CD14-positive monocyte (primary cell): ENCODE results near the gene GGA3. TPM values are rescaled to one million over a fixed set of nuclear protein-coding genes. Genes with fewer than 3 reads are reported as not detected.
A peak's percentile ranks its signal among the peaks of the same experiment; 100 is the strongest.

Experiments used
- DNase-seq, 3 donors: peaks; one replicate each; pipeline ENCODE4 v3.0.0-alpha.2; 2011 to 2022
- H2AFZ ChIP-seq: 2 replicates; pipeline ENCODE4 v1.6.0; 2012; ENCODE audit warnings: mild to moderate bottlenecking, low read depth, low read length, inconsistent platforms; ENCODE audit not compliant: insufficient read depth, poor library complexity, severe bottlenecking
- H3K27ac ChIP-seq, 2 donors: 1 replicate in 1 of 2; 2 replicates in 1 of 2; pipeline ENCODE4 v1.5.1; 2012 to 2013; ENCODE audit warnings: low read length in 2 of 2, control low read depth in 1 of 2, inconsistent platforms in 1 of 2, low read depth in 1 of 2, mild to moderate bottlenecking in 1 of 2
- H3K27me3 ChIP-seq, 2 donors: one replicate each; pipeline versions ENCODE4 v1.6.0 to v1.6.1; 2011 to 2013; ENCODE audit warnings: low read length in 2 of 2; ENCODE audit not compliant: control insufficient read depth in 2 of 2, insufficient read depth in 2 of 2
- H3K36me3 ChIP-seq, 2 donors: replicated peaks in 1 of 2; 1 replicate in 1 of 2; 2 replicates in 1 of 2; pipeline versions ENCODE4 v1.5.1 to v1.6.1; 2012 to 2013; ENCODE audit warnings: low read length in 2 of 2, control low read depth in 1 of 2, inconsistent platforms in 1 of 2, mild to moderate bottlenecking in 1 of 2; ENCODE audit not compliant: insufficient read depth in 2 of 2, control insufficient read depth in 1 of 2
- H3K4me1 ChIP-seq, 2 donors: 1 replicate in 1 of 2; 2 replicates in 1 of 2; pipeline versions ENCODE4 v1.5.1 to v1.6.1; 2012 to 2013; ENCODE audit warnings: low read length in 2 of 2, control low read depth in 1 of 2, inconsistent platforms in 1 of 2, mild to moderate bottlenecking in 1 of 2, moderate library complexity in 1 of 2; ENCODE audit not compliant: insufficient read depth in 2 of 2, control insufficient read depth in 1 of 2
- H3K4me2 ChIP-seq: replicated peaks from 2 replicates; pipeline ENCODE3; 2012; ENCODE audit warnings: low read length, moderate library complexity, mild to moderate bottlenecking; ENCODE audit not compliant: poor library complexity, severe bottlenecking; ENCODE audit errors: extremely low read depth
- H3K4me3 ChIP-seq, 3 experiments: fragments of 200-600 bp in 1 of 3; sonication (generic) in 1 of 3; replicated peaks in 1 of 3; 1 replicate in 2 of 3; 2 replicates in 1 of 3; pipeline ENCODE4 v1.5.1; 2011 to 2013; ENCODE audit warnings: low read length in 3 of 3, mild to moderate bottlenecking in 3 of 3, control low read depth in 2 of 3, low read depth in 2 of 3, inconsistent platforms in 1 of 3, moderate library complexity in 1 of 3
- H3K79me2 ChIP-seq: 2 replicates; pipeline ENCODE4 v1.6.0; 2012; ENCODE audit warnings: mild to moderate bottlenecking, control low read depth, inconsistent platforms, low read length, moderate library complexity; ENCODE audit not compliant: insufficient read depth
- H3K9ac ChIP-seq: 2 replicates; pipeline ENCODE4 v1.6.0; 2017; ENCODE audit warnings: low read length, mild to moderate bottlenecking; ENCODE audit not compliant: insufficient read depth, poor library complexity, severe bottlenecking
- H3K9me3 ChIP-seq, 2 donors: replicated peaks in 1 of 2; 1 replicate in 1 of 2; 2 replicates in 1 of 2; pipeline versions ENCODE4 v1.5.1 to v1.6.1; 2012 to 2013; ENCODE audit warnings: low read length in 2 of 2, control low read depth in 1 of 2; ENCODE audit not compliant: control insufficient read depth in 1 of 2, insufficient read depth in 1 of 2
- H4K20me1 ChIP-seq: 2 replicates; pipeline ENCODE4 v1.6.0; 2012; ENCODE audit warnings: mild to moderate bottlenecking, low read length, control low read depth, moderate library complexity; ENCODE audit not compliant: insufficient read depth
- H3K27ac Mint-ChIP-seq, 7 donors: one replicate each; pipeline ENCODE4 v1.8.0; 2020; ENCODE audit warnings: mild to moderate bottlenecking in 7 of 7, mixed read lengths in 7 of 7, moderate library complexity in 6 of 7, inconsistent platforms in 2 of 7
- H3K27me3 Mint-ChIP-seq, 3 donors: one replicate each; pipeline ENCODE4 v1.8.0; 2021 to 2022; ENCODE audit warnings: low read depth in 3 of 3, mild to moderate bottlenecking in 3 of 3, mixed read lengths in 3 of 3, moderate library complexity in 3 of 3, inconsistent platforms in 1 of 3
- H3K36me3 Mint-ChIP-seq, 2 donors: one replicate each; pipeline ENCODE4 v1.8.0; 2020; ENCODE audit warnings: mixed read lengths in 2 of 2, inconsistent platforms in 1 of 2, mild to moderate bottlenecking in 1 of 2
- H3K4me1 Mint-ChIP-seq: one replicate; pipeline ENCODE4 v1.8.0; 2020; ENCODE audit warnings: mild to moderate bottlenecking, mixed read lengths
- H3K4me3 Mint-ChIP-seq, 2 donors: one replicate each; pipeline ENCODE4 v1.8.0; 2020; ENCODE audit warnings: mild to moderate bottlenecking in 2 of 2, mixed read lengths in 2 of 2, moderate library complexity in 1 of 2
- H3K9me3 Mint-ChIP-seq, 7 donors: one replicate each; pipeline ENCODE4 v1.8.0; 2020 to 2022; ENCODE audit warnings: mixed read lengths in 7 of 7, mild to moderate bottlenecking in 6 of 7, moderate library complexity in 6 of 7, inconsistent platforms in 2 of 7
- CTCF ChIP-seq: fragments of 200-600 bp; IDR thresholded peaks from one replicate; pipeline ENCODE4 v1.8.0; 2022; ENCODE audit warnings: antibody characterized with exemption, mild to moderate bottlenecking
- WGBS: methylation state at CpG from one replicate; pipeline ENCODE4 v1.1.5; 2013; ENCODE audit warnings: missing lambda C conversion rate; ENCODE audit not compliant: insufficient coverage; 5-methylcytosine and 5-hydroxymethylcytosine counted together
- intact Hi-C, 2 donors: fragments of 100-400 bp; cut with micrococcal nuclease; formaldehyde crosslinking; loops; one replicate each; pipeline versions ENCODE4 v1.15.0 to v1.15.1; 2023
- polyA plus RNA-seq, 3 donors: library from polyadenylated mRNA; depleted of rRNA in 1 of 3; unstranded in 2 of 3; stranded (reverse) in 1 of 3; fragments of 300-500 nt in 2 of 3; fragments of >200 nt in 1 of 3; fragmentation: Illumina TruSeq in 2 of 3; gene quantifications; 1 replicate in 2 of 3; 2 replicates in 1 of 3; pipeline ENCODE4 v1.2.3, GENCODE V29; 2012 to 2021

The GGA3 gene
- polyA plus RNA-seq, 3 donors = 4.3 to 162 (median 15.7) TPM

DNA sequence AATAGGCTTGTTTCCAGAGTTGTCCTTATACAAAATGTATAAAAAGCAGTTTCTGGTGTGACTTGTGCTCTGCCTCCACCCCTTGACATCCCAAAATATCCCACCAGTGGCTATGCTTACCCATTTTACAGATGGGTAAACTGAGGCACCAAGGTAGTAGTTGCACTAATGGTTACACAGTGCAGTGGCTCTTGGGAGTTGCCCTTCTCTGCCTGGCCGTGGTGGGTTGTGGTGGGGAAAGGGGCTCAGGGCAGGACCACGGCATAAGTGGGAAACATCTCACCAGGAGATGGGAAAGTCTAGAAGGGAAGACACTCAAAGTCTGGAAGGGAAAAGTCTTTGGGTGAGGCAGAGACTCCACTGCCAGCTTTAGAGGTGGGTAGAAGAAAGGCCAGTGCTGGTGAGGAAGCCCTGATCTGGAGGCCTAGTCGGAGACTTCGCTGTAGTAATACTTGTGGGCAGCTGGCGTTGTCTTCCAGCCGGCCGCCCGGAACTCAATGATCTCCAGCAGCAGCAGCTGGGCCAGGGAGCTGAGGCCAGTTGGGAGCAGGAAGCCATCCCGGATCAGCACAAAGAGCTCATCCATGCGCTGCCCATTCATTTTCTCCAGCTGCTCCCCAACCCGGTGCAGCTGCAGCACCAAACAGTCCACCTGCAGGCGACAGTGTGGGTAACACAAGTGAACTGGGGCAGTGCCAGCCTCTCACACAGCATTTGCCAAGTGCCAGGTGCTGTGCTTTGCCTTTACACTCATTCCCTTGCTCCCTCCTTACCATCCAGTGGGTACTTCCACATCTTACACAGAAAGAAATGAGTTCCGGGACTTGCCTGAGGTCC lies 5.1 kb upstream of the GGA3 start:
- Mint-ChIP-seq H3K27ac (peak overlapping the region; percentile 74 to 91 (median 85)), H3K36me3 (peaks cover 21 to 35% of the 10 kb centered on the region in 2 donors), H3K27me3 (no peaks in the 10 kb centered on the region), H3K4me3 (peak overlapping the region in 1 of 2 donors; percentile 60), H3K4me1 (peaks cover 59% of the 10 kb centered on the region), H3K9me3 (peaks cover 0 to 4% (median 0%) of the 10 kb centered on the region in 7 donors)
- peak overlapping the region; percentile 76 to 89 for H3K27ac ChIP-seq
- no peaks in the 10 kb centered on the region for H3K27me3 ChIP-seq
- TF ChIP-seq CTCF = no peak
- peak overlapping the region in 1 of 3 experiments; percentile 92 for H3K4me3 ChIP-seq
- peaks cover 76% of the 10 kb centered on the region for H3K79me2 ChIP-seq
- peak in 1 of 3 donors; percentile 39 for DNase-seq
- peak overlapping the region; percentile 34 for H3K4me2 ChIP-seq
- peaks cover 63 to 70% of the 10 kb centered on the region in 2 donors for H3K4me1 ChIP-seq
- no peaks in the 10 kb centered on the region for H4K20me1 ChIP-seq
- H3K36me3 ChIP-seq = peaks cover 9 to 36% of the 10 kb centered on the region in 2 donors
- H3K9me3 ChIP-seq = no peaks in the 10 kb centered on the region
- no peak overlapping the region for H2AFZ ChIP-seq
- H3K9ac ChIP-seq = no peak overlapping the region
- intact Hi-C loops = loop anchor here in 1 of 2 donors (10.0 kb wide), 2 partner anchors 232 to 318 kb away; partner anchors contain the start of gene MYO15B
- 93% methylated on average over 13 of the region's 13 CpGs for WGBS

DNA sequence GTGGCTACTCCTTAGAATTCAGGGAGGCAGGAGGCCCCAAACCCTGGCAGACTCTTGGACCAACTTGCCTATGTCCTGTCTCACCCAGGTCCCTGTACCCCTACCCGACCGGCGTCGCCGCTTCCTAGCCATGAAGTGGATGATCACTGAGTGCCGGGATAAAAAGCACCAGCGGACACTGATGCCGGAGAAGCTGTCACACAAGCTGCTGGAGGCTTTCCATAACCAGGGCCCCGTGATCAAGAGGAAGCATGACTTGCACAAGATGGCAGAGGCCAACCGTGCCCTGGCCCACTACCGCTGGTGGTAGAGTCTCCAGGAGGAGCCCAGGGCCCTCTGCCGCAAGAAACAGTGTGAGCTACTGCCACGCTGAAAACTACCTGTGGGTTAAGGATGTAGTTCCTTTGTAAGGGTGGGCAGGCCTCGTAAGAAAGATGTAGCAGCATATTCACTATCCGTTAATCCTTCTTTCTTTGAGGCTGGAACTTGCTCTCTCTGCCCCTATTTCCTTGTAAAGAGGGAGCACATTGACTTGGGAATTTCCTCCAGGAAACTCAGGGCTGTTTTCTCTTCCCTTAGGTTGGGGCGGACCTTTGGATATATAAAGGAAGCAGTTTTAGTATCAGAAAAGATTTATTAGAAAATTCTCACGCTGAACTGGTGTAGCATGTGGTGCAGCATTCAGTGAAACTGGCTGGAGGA lies 4.4 kb upstream of the GGA3 start:
- H3K4me3 Mint-ChIP-seq = peak overlapping the region in 1 of 2 donors; percentile 24
- 39% methylated on average over 11 of the region's 17 CpGs for WGBS
- Histone ChIP-seq H2AFZ (peak overlapping the region; percentile 23), H3K27me3 (no peaks in the 10 kb centered on the region), H3K9ac (no peak overlapping the region), H3K36me3 (peaks cover 9 to 36% of the 10 kb centered on the region in 2 donors), H4K20me1 (peaks cover under 1% of the 10 kb centered on the region), H3K79me2 (peaks cover 82% of the 10 kb centered on the region), H3K27ac (peak overlapping the region; percentile 76 to 89), H3K4me1 (peaks cover 64 to 70% of the 10 kb centered on the region in 2 donors), H3K4me3 (peak overlapping the region in 1 of 3 experiments; percentile 14), H3K4me2 (peak overlapping the region; percentile 3), H3K9me3 (no peaks in the 10 kb centered on the region)
- peaks cover 21 to 35% of the 10 kb centered on the region in 2 donors for H3K36me3 Mint-ChIP-seq
- DNase-seq = peak in 2 of 3 donors; percentile 38 to 59
- peaks cover 61% of the 10 kb centered on the region for H3K4me1 Mint-ChIP-seq
- peaks cover 0 to 4% (median 0%) of the 10 kb centered on the region in 7 donors for H3K9me3 Mint-ChIP-seq
- peak overlapping the region; percentile 59 to 88 (median 84) for H3K27ac Mint-ChIP-seq
- no peaks in the 10 kb centered on the region for H3K27me3 Mint-ChIP-seq
- no peak for TF ChIP-seq CTCF
- intact Hi-C loops = loop anchor here in 1 of 2 donors (10.0 kb wide), 2 partner anchors 231 to 319 kb away; partner anchors contain the start of gene MYO15B
